CD14-positive monocyte (primary cell): ENCODE measurements around the gene ABHD14A. TPM values are rescaled to one million over a fixed set of nuclear protein-coding genes. Genes with fewer than 3 reads are reported as not detected.

ENCODE experiments used
- DNase-seq, 3 donors: peaks; one replicate each; pipeline ENCODE4 v3.0.0-alpha.2; 2011 to 2022
- H2AFZ ChIP-seq: 2 replicates; pipeline ENCODE4 v1.6.0; 2012; ENCODE audit warnings: mild to moderate bottlenecking, low read depth, low read length, inconsistent platforms; ENCODE audit not compliant: insufficient read depth, poor library complexity, severe bottlenecking
- H3K27ac ChIP-seq, 2 donors: 1 replicate in 1 of 2; 2 replicates in 1 of 2; pipeline ENCODE4 v1.5.1; 2012 to 2013; ENCODE audit warnings: low read length in 2 of 2, control low read depth in 1 of 2, inconsistent platforms in 1 of 2, low read depth in 1 of 2, mild to moderate bottlenecking in 1 of 2
- H3K27me3 ChIP-seq, 2 donors: one replicate each; pipeline versions ENCODE4 v1.6.0 to v1.6.1; 2011 to 2013; ENCODE audit warnings: low read length in 2 of 2; ENCODE audit not compliant: control insufficient read depth in 2 of 2, insufficient read depth in 2 of 2
- H3K36me3 ChIP-seq, 2 donors: replicated peaks in 1 of 2; 1 replicate in 1 of 2; 2 replicates in 1 of 2; pipeline versions ENCODE4 v1.5.1 to v1.6.1; 2012 to 2013; ENCODE audit warnings: low read length in 2 of 2, control low read depth in 1 of 2, inconsistent platforms in 1 of 2, mild to moderate bottlenecking in 1 of 2; ENCODE audit not compliant: insufficient read depth in 2 of 2, control insufficient read depth in 1 of 2
- H3K4me1 ChIP-seq, 2 donors: 1 replicate in 1 of 2; 2 replicates in 1 of 2; pipeline versions ENCODE4 v1.5.1 to v1.6.1; 2012 to 2013; ENCODE audit warnings: low read length in 2 of 2, control low read depth in 1 of 2, inconsistent platforms in 1 of 2, mild to moderate bottlenecking in 1 of 2, moderate library complexity in 1 of 2; ENCODE audit not compliant: insufficient read depth in 2 of 2, control insufficient read depth in 1 of 2
- H3K4me2 ChIP-seq: replicated peaks from 2 replicates; pipeline ENCODE3; 2012; ENCODE audit warnings: low read length, moderate library complexity, mild to moderate bottlenecking; ENCODE audit not compliant: poor library complexity, severe bottlenecking; ENCODE audit errors: extremely low read depth
- H3K4me3 ChIP-seq, 3 experiments: fragments of 200-600 bp in 1 of 3; sonication (generic) in 1 of 3; replicated peaks in 1 of 3; 1 replicate in 2 of 3; 2 replicates in 1 of 3; pipeline ENCODE4 v1.5.1; 2011 to 2013; ENCODE audit warnings: low read length in 3 of 3, mild to moderate bottlenecking in 3 of 3, control low read depth in 2 of 3, low read depth in 2 of 3, inconsistent platforms in 1 of 3, moderate library complexity in 1 of 3
- H3K79me2 ChIP-seq: 2 replicates; pipeline ENCODE4 v1.6.0; 2012; ENCODE audit warnings: mild to moderate bottlenecking, control low read depth, inconsistent platforms, low read length, moderate library complexity; ENCODE audit not compliant: insufficient read depth
- H3K9ac ChIP-seq: 2 replicates; pipeline ENCODE4 v1.6.0; 2017; ENCODE audit warnings: low read length, mild to moderate bottlenecking; ENCODE audit not compliant: insufficient read depth, poor library complexity, severe bottlenecking
- H3K9me3 ChIP-seq, 2 donors: replicated peaks in 1 of 2; 1 replicate in 1 of 2; 2 replicates in 1 of 2; pipeline versions ENCODE4 v1.5.1 to v1.6.1; 2012 to 2013; ENCODE audit warnings: low read length in 2 of 2, control low read depth in 1 of 2; ENCODE audit not compliant: control insufficient read depth in 1 of 2, insufficient read depth in 1 of 2
- H4K20me1 ChIP-seq: 2 replicates; pipeline ENCODE4 v1.6.0; 2012; ENCODE audit warnings: mild to moderate bottlenecking, low read length, control low read depth, moderate library complexity; ENCODE audit not compliant: insufficient read depth
- H3K27ac Mint-ChIP-seq, 7 donors: one replicate each; pipeline ENCODE4 v1.8.0; 2020; ENCODE audit warnings: mild to moderate bottlenecking in 7 of 7, mixed read lengths in 7 of 7, moderate library complexity in 6 of 7, inconsistent platforms in 2 of 7
- H3K27me3 Mint-ChIP-seq, 3 donors: one replicate each; pipeline ENCODE4 v1.8.0; 2021 to 2022; ENCODE audit warnings: low read depth in 3 of 3, mild to moderate bottlenecking in 3 of 3, mixed read lengths in 3 of 3, moderate library complexity in 3 of 3, inconsistent platforms in 1 of 3
- H3K36me3 Mint-ChIP-seq, 2 donors: one replicate each; pipeline ENCODE4 v1.8.0; 2020; ENCODE audit warnings: mixed read lengths in 2 of 2, inconsistent platforms in 1 of 2, mild to moderate bottlenecking in 1 of 2
- H3K4me1 Mint-ChIP-seq: one replicate; pipeline ENCODE4 v1.8.0; 2020; ENCODE audit warnings: mild to moderate bottlenecking, mixed read lengths
- H3K4me3 Mint-ChIP-seq, 2 donors: one replicate each; pipeline ENCODE4 v1.8.0; 2020; ENCODE audit warnings: mild to moderate bottlenecking in 2 of 2, mixed read lengths in 2 of 2, moderate library complexity in 1 of 2
- H3K9me3 Mint-ChIP-seq, 7 donors: one replicate each; pipeline ENCODE4 v1.8.0; 2020 to 2022; ENCODE audit warnings: mixed read lengths in 7 of 7, mild to moderate bottlenecking in 6 of 7, moderate library complexity in 6 of 7, inconsistent platforms in 2 of 7
- CTCF ChIP-seq: fragments of 200-600 bp; IDR thresholded peaks from one replicate; pipeline ENCODE4 v1.8.0; 2022; ENCODE audit warnings: antibody characterized with exemption, mild to moderate bottlenecking
- WGBS: methylation state at CpG from one replicate; pipeline ENCODE4 v1.1.5; 2013; ENCODE audit warnings: missing lambda C conversion rate; ENCODE audit not compliant: insufficient coverage; 5-methylcytosine and 5-hydroxymethylcytosine counted together
- intact Hi-C, 2 donors: fragments of 100-400 bp; cut with micrococcal nuclease; formaldehyde crosslinking; loops; one replicate each; pipeline versions ENCODE4 v1.15.0 to v1.15.1; 2023
- polyA plus RNA-seq, 3 donors: library from polyadenylated mRNA; depleted of rRNA in 1 of 3; unstranded in 2 of 3; stranded (reverse) in 1 of 3; fragments of 300-500 nt in 2 of 3; fragments of >200 nt in 1 of 3; fragmentation: Illumina TruSeq in 2 of 3; gene quantifications; 1 replicate in 2 of 3; 2 replicates in 1 of 3; pipeline ENCODE4 v1.2.3, GENCODE V29; 2012 to 2021

Gene ABHD14A
- polyA plus RNA-seq, 3 donors, result 6.9 to 13.2 (median 11.7) TPM

GRCh38 chr3:52004163-52004787, 29.4 kb downstream of the ABHD14A start:
- Histone ChIP-seq H3K27me3 (no peaks in the 10 kb centered on the region), H3K4me3 (no peak overlapping the region), H3K27ac (no peak overlapping the region), H3K79me2 (no peaks in the 10 kb centered on the region), H3K36me3 (no peaks in the 10 kb centered on the region), H3K4me2 (no peak overlapping the region), H4K20me1 (no peaks in the 10 kb centered on the region), H3K4me1 (peaks cover 22 to 29% of the 10 kb centered on the region in 2 donors), H3K9ac (no peak overlapping the region), H3K9me3 (no peaks in the 10 kb centered on the region), H2AFZ (no peak overlapping the region)
- 91% methylated on average over 8 of the region's 16 CpGs for WGBS
- H3K27me3 Mint-ChIP-seq, result peaks cover 0 to 7% (median 5%) of the 10 kb centered on the region in 3 donors
- H3K4me3 Mint-ChIP-seq, result no peak overlapping the region
- TF ChIP-seq CTCF, result no peak
- peaks cover 23% of the 10 kb centered on the region for H3K4me1 Mint-ChIP-seq
- no peak overlapping the region for H3K27ac Mint-ChIP-seq
- H3K9me3 Mint-ChIP-seq, result no peaks in the 10 kb centered on the region
- H3K36me3 Mint-ChIP-seq, result no peaks in the 10 kb centered on the region
- intact Hi-C loops, result loop anchor here in 1 of 2 donors (5.0 kb wide), 1 partner anchor 48 kb away; no protein-coding TSS in a partner anchor
- no peak for DNase-seq

- H3K79me2 ChIP-seq, result no peaks in the 10 kb centered on the region
- Mint-ChIP-seq H3K4me3 (no peak overlapping the region), H3K27me3 (peaks cover 0 to 7% (median 5%) of the 10 kb centered on the region in 3 donors), H3K27ac (no peak overlapping the region), H3K4me1 (peaks cover 23% of the 10 kb centered on the region), H3K9me3 (no peaks in the 10 kb centered on the region), H3K36me3 (no peaks in the 10 kb centered on the region)
- no peak for TF ChIP-seq CTCF
- H3K9ac ChIP-seq, result no peak overlapping the region
- DNase-seq, result no peak
- H3K4me2 ChIP-seq, result no peak overlapping the region
- no peaks in the 10 kb centered on the region for H3K9me3 ChIP-seq
- intact Hi-C loops, result loop anchor here in 1 of 2 donors (5.0 kb wide), 1 partner anchor 47 kb away; no protein-coding TSS in a partner anchor
- no peaks in the 10 kb centered on the region for H3K36me3 ChIP-seq
- H3K4me3 ChIP-seq, result no peak overlapping the region
- H3K27me3 ChIP-seq, result no peaks in the 10 kb centered on the region
- H3K4me1 ChIP-seq, result peaks cover 22 to 29% of the 10 kb centered on the region in 2 donors
- 94% methylated on average over 4 of the region's 4 CpGs for WGBS
- peak overlapping the region; percentile 59 for H2AFZ ChIP-seq
- H3K27ac ChIP-seq, result no peak overlapping the region
- no peaks in the 10 kb centered on the region for H4K20me1 ChIP-seq
These were observed 30.1 kb downstream of the ABHD14A start for GRCh38 chr3:52004906-52005395.
